AG09309 (cell line): Measurements from ENCODE around the gene BEND5.

Source experiments
- DNase-seq: peaks from one replicate; pipeline ENCODE4 v3.0.0-alpha.2; 2010; ENCODE audit warnings: low read depth
- H3K4me3 ChIP-seq: 2 replicates; pipeline ENCODE4 v1.5.1; 2011; ENCODE audit warnings: mild to moderate bottlenecking, low read depth, low read length, moderate library complexity; ENCODE audit not compliant: control insufficient read depth
- CTCF ChIP-seq: IDR thresholded peaks from 2 replicates; pipeline ENCODE4 v1.5.1; 2011; ENCODE audit warnings: mild to moderate bottlenecking, low read depth, low read length, inconsistent platforms; ENCODE audit not compliant: insufficient read depth, control insufficient read depth; ENCODE audit errors: missing control alignments

The BEND5 gene

DNA sequence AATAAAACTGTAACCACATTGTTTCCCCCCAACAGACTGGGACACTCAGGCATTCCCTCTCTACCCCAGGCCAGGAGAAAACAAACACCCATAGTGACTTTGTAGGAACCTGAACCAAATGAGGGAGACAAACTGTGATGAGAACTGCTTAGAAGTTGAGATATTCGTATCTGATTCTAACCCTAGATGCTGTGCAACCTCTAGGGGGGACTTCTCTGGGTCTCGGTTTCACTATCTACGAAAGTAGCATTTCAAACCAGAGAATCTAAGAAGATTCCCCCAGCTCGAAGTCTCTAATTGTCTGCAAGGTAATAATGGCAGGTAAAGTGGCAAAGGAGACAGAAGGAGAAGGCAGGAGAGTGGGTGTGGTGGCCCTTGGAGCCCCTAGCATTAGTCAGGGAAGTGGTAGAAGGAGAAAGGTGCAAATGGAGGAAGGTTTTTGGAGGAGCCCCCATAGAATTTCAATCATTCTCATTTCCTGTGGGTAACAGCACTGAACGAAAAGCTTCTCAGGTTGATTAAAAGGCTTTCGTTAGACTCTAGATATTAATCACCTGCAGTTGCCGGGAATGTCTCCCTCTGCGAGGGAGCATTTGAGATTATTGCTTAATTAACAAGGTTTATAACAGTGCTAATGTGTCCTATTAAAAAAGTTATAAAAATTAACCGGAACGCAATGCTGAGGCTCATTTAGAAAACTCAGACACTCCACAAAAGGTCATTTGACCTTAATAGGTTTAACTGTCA, 46.4 kb downstream of the BEND5 start:
- no peak for DNase-seq
- no peak overlapping the region for H3K4me3 ChIP-seq
- no peak for TF ChIP-seq CTCF

DNA sequence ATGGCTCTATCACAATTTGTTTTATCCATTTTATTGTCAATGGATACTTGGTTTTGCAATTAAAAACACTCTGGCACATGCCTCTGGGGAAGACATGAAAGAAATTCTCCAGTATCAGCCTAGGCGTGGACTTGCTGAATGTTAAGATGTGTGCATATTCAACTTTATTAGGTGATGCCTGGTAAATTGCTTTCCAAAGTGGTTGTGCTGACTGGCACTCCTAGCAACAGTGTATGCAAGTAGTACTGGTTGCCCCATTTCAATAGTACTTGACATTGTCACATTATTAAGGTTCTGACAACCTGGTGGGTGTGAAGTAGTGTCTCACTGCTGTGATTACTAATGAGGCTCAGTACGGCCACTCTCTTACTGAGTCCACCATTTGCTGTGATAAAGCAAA, 48.1 kb downstream of the BEND5 start:
- H3K4me3 ChIP-seq: no peak overlapping the region
- no peak for DNase-seq
- no peak for TF ChIP-seq CTCF

DNA sequence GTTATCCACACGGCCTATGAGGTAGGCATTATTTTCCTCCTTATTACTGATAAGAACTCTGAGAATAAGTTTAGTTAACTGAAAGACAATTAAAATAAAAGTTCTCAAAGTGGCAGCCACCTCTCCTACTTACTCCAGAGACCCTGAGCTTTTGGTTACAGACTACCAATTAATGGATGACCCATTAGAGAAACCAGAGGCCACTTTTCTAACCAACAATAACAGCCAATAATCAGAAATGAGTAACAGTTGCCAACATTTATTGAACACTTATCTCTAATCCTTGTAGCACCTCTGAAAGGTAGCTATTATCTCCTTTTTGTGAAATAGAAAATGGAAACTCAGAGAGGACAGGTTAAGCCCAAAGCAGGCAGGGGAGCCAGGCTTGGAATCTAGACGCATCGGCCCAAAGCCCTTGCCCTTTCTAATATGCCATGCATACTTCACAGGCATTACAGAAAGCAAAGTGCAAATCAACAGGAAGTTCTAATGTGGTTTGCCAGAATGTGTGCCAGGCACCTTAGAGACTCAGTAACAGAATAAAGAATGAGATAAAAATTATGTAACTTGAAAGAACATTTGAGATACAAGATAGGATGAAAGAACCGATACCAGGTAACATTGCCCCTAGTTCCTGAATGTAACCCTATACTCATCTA, 50.0 kb downstream of the BEND5 start:
- TF ChIP-seq CTCF: no peak
- no peak overlapping the region for H3K4me3 ChIP-seq
- no peak for DNase-seq

GRCh38 chr1:48726139-48726538, 50.6 kb downstream of the BEND5 start:
- no peak overlapping the region for H3K4me3 ChIP-seq
- no peak for DNase-seq
- TF ChIP-seq CTCF: no peak

GRCh38 chr1:48725341-48726046, 51.2 kb downstream of the BEND5 start:
- TF ChIP-seq CTCF: no peak
- H3K4me3 ChIP-seq: no peak overlapping the region
- no peak for DNase-seq

- H3K4me3 ChIP-seq: no peak overlapping the region
- TF ChIP-seq CTCF: no peak
- DNase-seq: no peak
Observed at GRCh38 chr1:48720929-48721328, 55.8 kb downstream of the BEND5 start.
